ENCODE measurements around the gene CACNA2D3. TPM values are rescaled to one million over a fixed set of nuclear protein-coding genes. Genes with fewer than 3 reads are reported as not detected.

Gene CACNA2D3
- total and polyA plus RNA-seq, 4 donors, result 0.38 to 2.5 (median 1.1) TPM

DNA sequence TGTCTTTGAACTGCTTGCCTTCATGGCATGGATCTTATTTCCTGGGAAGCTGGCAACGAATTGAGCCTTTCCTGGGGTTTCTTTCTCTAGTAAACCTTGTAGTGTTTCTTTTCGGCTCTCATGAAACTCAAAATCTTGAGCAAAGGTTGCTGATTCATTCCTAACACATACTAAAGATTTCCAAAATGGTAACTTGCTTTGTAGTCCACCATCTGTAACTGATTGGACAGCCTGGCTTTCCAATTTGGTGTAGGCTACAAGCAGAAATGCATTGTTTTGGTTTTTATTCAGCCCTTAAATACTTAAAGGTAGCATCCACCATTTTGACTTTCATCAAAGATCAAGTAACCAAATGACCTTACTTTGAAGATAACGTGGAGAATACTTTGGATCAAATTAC lies 767.4 kb downstream of the CACNA2D3 start:
- no peak overlapping the region for H3K4me3 ChIP-seq
- peaks cover 0 to 9% (median 0%) of the 10 kb centered on the region in 5 donors for H3K4me1 ChIP-seq (ENCODE audit: control insufficient read depth in 5 of 5, insufficient read depth in 5 of 5, low read length in 5 of 5)
- H3K27ac ChIP-seq (ENCODE audit: low read depth in 1 of 2, low read length in 1 of 2), result no peak overlapping the region
- TF ChIP-seq, protein P1, sequence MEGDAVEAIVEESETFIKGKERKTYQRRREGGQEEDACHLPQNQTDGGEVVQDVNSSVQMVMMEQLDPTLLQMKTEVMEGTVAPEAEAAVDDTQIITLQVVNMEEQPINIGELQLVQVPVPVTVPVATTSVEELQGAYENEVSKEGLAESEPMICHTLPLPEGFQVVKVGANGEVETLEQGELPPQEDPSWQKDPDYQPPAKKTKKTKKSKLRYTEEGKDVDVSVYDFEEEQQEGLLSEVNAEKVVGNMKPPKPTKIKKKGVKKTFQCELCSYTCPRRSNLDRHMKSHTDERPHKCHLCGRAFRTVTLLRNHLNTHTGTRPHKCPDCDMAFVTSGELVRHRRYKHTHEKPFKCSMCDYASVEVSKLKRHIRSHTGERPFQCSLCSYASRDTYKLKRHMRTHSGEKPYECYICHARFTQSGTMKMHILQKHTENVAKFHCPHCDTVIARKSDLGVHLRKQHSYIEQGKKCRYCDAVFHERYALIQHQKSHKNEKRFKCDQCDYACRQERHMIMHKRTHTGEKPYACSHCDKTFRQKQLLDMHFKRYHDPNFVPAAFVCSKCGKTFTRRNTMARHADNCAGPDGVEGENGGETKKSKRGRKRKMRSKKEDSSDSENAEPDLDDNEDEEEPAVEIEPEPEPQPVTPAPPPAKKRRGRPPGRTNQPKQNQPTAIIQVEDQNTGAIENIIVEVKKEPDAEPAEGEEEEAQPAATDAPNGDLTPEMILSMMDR (IDR thresholded peaks at IDR 0.05; ENCODE audit: control extremely low read depth, extremely low read depth), result no peak
- 85 to 91% methylated on average over 3 of the region's 3 CpGs for WGBS, 2 donors
- ATAC-seq (ENCODE audit: insufficient read depth, low FRiP score), result no peak
- H3K27me3 ChIP-seq (ENCODE audit: control insufficient read depth in 3 of 3, insufficient read depth in 3 of 3, low read length in 2 of 3), result no peaks in the 10 kb centered on the region
- H3K36me3 ChIP-seq (ENCODE audit: control insufficient read depth in 4 of 4, insufficient read depth in 4 of 4, low read length in 4 of 4), result no peaks in the 10 kb centered on the region
- H3K9me3 ChIP-seq (ENCODE audit: control insufficient read depth in 4 of 4, insufficient read depth in 3 of 4, low read length in 3 of 4), result no peaks in the 10 kb centered on the region
- no peak for DNase-seq
- no peak overlapping the region for H3K9ac ChIP-seq (ENCODE audit: insufficient read depth in 1 of 2, low read length in 2 of 2)

DNA sequence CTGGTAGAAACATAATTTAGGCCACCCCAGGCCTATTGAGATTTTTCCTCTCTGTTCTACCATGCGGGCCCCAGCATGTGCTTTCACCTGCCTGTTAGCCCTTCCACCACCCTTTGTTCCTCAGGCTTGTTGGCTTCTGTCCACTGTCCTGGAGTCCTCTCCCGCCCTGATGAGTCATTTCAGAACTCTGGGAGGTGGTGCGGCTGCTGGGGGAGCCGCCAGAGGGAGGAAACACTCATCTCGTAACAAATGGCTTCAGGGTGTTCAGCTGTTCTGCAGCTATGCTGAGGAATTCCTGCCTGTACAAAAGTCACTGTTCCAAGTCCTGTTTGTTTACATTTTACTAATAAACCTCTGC lies 769.2 kb downstream of the CACNA2D3 start:
- TF ChIP-seq, protein P1 (IDR thresholded peaks at IDR 0.05; ENCODE audit: control extremely low read depth, extremely low read depth), result no peak
- Histone ChIP-seq H3K4me1 (ENCODE audit: control insufficient read depth in 5 of 5, insufficient read depth in 5 of 5, low read length in 5 of 5) (peaks cover 0 to 9% (median 0%) of the 10 kb centered on the region in 5 donors), H3K36me3 (ENCODE audit: control insufficient read depth in 4 of 4, insufficient read depth in 4 of 4, low read length in 4 of 4) (no peaks in the 10 kb centered on the region), H3K27ac (ENCODE audit: low read depth in 1 of 2, low read length in 1 of 2) (no peak overlapping the region), H3K27me3 (ENCODE audit: control insufficient read depth in 3 of 3, insufficient read depth in 3 of 3, low read length in 2 of 3) (no peaks in the 10 kb centered on the region), H3K4me3 (no peak overlapping the region), H3K9ac (ENCODE audit: insufficient read depth in 1 of 2, low read length in 2 of 2) (no peak overlapping the region), H3K9me3 (ENCODE audit: control insufficient read depth in 4 of 4, insufficient read depth in 3 of 4, low read length in 3 of 4) (no peaks in the 10 kb centered on the region)
- ATAC-seq (ENCODE audit: insufficient read depth, low FRiP score) (peak; percentile 85), DNase-seq (peak; percentile 73 to 81 (median 75))
- 20 to 43% methylated on average over 5 of the region's 5 CpGs for WGBS, 2 donors

DNA sequence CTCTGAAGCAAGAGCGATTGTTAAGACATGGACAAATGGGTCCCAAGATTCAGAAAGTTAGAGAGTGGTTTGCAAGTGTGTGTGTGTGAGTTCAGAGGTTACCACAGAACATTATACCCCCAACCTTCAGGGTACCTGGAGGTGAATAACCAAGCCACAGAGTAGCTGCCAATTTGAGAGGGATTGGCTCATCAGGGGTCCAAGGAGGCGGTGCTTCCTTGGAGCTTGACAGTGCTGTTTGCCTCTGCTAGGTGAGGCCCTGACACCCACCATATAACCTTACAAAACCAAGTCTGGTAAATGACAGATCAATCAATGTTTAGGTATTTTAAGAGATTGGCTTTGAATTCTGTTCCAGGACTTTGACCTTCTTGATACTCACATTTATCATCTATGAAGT lies 769.8 kb downstream of the CACNA2D3 start:
- H3K36me3 ChIP-seq (ENCODE audit: control insufficient read depth in 4 of 4, insufficient read depth in 4 of 4, low read length in 4 of 4), result no peaks in the 10 kb centered on the region
- TF ChIP-seq, protein P1 (IDR thresholded peaks at IDR 0.05; ENCODE audit: control extremely low read depth, extremely low read depth), result no peak
- no peak for ATAC-seq (ENCODE audit: insufficient read depth, low FRiP score)
- H3K4me3 ChIP-seq, result no peak overlapping the region
- H3K4me1 ChIP-seq (ENCODE audit: control insufficient read depth in 5 of 5, insufficient read depth in 5 of 5, low read length in 5 of 5), result peaks cover 0 to 9% (median 0%) of the 10 kb centered on the region in 5 donors
- no peaks in the 10 kb centered on the region for H3K27me3 ChIP-seq (ENCODE audit: control insufficient read depth in 3 of 3, insufficient read depth in 3 of 3, low read length in 2 of 3)
- WGBS, 2 donors, result 50 to 97% methylated on average over 2 of the region's 2 CpGs
- H3K9me3 ChIP-seq (ENCODE audit: control insufficient read depth in 4 of 4, insufficient read depth in 3 of 4, low read length in 3 of 4), result no peaks in the 10 kb centered on the region
- no peak overlapping the region for H3K27ac ChIP-seq (ENCODE audit: low read depth in 1 of 2, low read length in 1 of 2)
- no peak for DNase-seq
- no peak overlapping the region for H3K9ac ChIP-seq (ENCODE audit: insufficient read depth in 1 of 2, low read length in 2 of 2)

DNA sequence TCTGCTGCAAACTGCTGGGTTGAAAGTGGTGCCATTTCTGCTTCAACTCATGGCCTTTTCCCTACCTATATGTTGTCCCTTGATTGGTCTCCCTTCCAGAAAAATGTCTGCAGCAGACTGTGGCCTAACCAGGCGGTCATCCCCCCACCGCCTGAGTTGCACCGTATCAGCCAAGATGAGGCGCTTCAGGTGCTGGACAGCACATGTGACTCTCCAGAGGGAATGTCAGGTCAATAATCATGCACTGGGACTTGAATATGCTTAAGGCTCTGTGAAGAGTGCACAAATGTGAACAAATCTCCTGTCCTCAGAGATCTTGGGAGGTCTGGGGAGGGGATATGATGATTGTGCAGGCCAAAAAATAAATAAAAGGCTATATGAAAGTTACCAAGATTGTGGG lies 773.3 kb downstream of the CACNA2D3 start:
- no peak overlapping the region for H3K4me3 ChIP-seq
- ATAC-seq (ENCODE audit: insufficient read depth, low FRiP score) (no peak), DNase-seq (no peak)
- H3K36me3 ChIP-seq (ENCODE audit: control insufficient read depth in 4 of 4, insufficient read depth in 4 of 4, low read length in 4 of 4), result no peaks in the 10 kb centered on the region
- no peaks in the 10 kb centered on the region for H3K9me3 ChIP-seq (ENCODE audit: control insufficient read depth in 4 of 4, insufficient read depth in 3 of 4, low read length in 3 of 4)
- 93 to 97% methylated on average over 4 of the region's 4 CpGs for WGBS, 2 donors
- no peaks in the 10 kb centered on the region for H3K27me3 ChIP-seq (ENCODE audit: control insufficient read depth in 3 of 3, insufficient read depth in 3 of 3, low read length in 2 of 3)
- peaks cover 0 to 10% (median 0%) of the 10 kb centered on the region in 5 donors for H3K4me1 ChIP-seq (ENCODE audit: control insufficient read depth in 5 of 5, insufficient read depth in 5 of 5, low read length in 5 of 5)
- no peak overlapping the region for H3K9ac ChIP-seq (ENCODE audit: insufficient read depth in 1 of 2, low read length in 2 of 2)
- TF ChIP-seq, protein P1 (IDR thresholded peaks at IDR 0.05; ENCODE audit: control extremely low read depth, extremely low read depth), result no peak
- H3K27ac ChIP-seq (ENCODE audit: low read depth in 1 of 2, low read length in 1 of 2), result no peak overlapping the region
